Measurements from ENCODE around the gene CD4. TPM values are rescaled to one million over a fixed set of nuclear protein-coding genes. Genes with fewer than 3 reads are reported as not detected.

Gene CD4
- total and polyA plus RNA-seq, 7 experiments from 2014 or later = 164 to 576 (median 256) TPM

DNA sequence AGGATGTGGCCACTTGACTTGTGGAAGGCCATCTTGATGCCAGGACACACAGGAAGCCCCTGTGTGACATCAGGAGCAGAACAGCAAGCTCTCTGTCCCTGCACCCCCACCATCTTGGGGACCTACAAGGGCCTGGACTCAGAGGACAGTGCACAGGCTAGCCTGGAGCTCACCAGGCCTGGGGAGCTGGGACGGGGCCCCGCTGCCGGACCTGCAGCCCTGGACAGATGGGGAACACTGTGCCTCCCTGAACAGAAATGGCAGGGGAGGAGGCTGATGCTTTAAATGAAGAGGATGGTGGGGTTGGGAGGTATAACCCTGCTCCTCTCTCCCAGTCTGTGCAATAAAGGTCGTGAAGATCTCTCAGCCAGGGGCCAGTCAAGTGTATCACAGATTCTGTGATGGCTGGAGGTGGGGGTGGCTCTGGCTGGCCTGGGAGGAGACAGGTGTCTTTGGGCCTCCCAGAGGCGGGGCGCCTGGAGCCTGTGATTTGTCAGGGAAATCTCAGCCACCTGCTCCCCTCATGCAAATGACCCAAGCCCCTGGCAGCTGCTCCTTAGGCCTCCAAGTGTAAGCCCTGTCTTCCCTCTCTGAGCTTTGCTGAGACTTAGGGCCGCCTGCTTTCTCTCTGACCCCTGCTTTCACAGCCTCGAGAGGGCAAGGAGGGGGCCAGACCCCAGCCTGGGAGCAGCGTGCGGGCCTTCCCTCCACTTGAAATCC, 50.3 kb downstream of the CD4 start:
- no peak for DNase-seq

DNA sequence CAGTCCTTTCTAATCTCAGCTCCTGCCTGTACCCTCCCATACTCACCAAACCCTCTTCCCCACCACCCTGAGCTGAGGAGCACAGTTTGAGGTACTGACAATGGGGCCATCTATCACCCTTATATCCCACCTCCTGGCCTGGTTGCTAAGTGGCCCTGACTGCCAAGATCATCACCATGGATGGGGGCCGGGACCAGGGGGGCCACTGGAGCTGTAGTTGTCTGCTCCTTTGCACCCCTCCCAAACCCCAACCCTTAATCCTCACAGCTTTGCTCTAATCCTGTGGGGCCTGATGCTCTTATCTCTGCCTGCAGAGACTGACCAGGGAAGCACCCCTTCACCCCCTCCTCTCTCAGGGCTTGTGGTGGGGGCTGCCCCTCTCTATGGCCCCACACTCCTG, 51.0 kb downstream of the CD4 start:
- no peak overlapping the region for H3K27ac ChIP-seq (ENCODE audit: low read depth, low read length)
- H3K27me3 ChIP-seq (ENCODE audit: control insufficient read depth in 2 of 2, insufficient read depth in 2 of 2, low read length in 2 of 2) = no peaks in the 10 kb centered on the region
- Mint-ChIP-seq H3K4me3 (no peak overlapping the region), H3K4me1 (peaks cover 0 to 4% (median 0%) of the 10 kb centered on the region in 7 donors), H3K27me3 (no peaks in the 10 kb centered on the region), H3K9me3 (no peaks in the 10 kb centered on the region), H3K36me3 (peaks cover 0 to 10% (median 5%) of the 10 kb centered on the region in 5 donors), H3K27ac (no peak overlapping the region)
- no peak for DNase-seq
- peaks cover 0 to 6% (median 0%) of the 10 kb centered on the region in 3 experiments for H3K36me3 ChIP-seq (ENCODE audit: control insufficient read depth in 2 of 3, insufficient read depth in 3 of 3, low read length in 3 of 3)
- H3K4me3 ChIP-seq (ENCODE audit: low read length) = no peak overlapping the region
- ChIA-PET POLR2A (interaction anchor here (0.6 to 1.3 kb wide), 3 partner anchors 12 to 243 kb away, joined by 3 read pairs; partner anchors contain the start of genes P3H3 and SPSB2), CTCF (no interaction called here)
- H3K4me1 ChIP-seq (ENCODE audit: control insufficient read depth in 2 of 2, insufficient read depth in 2 of 2, low read length in 2 of 2) = peaks cover 0 to 4% of the 10 kb centered on the region in 2 donors
- intact Hi-C loops (cut with micrococcal nuclease) = no loop called here
- H3K9me3 ChIP-seq (ENCODE audit: control insufficient read depth in 2 of 3, low read length in 3 of 3) = no peaks in the 10 kb centered on the region
- no peak for ATAC-seq

More for the DNA sequence above, 50.3 kb downstream of the CD4 start:
- Histone ChIP-seq H3K36me3 (ENCODE audit: control insufficient read depth in 2 of 3, insufficient read depth in 3 of 3, low read length in 3 of 3) (peaks cover 0 to under 1% (median 0%) of the 10 kb centered on the region in 3 experiments), H3K4me3 (ENCODE audit: low read length) (no peak overlapping the region), H3K27ac (ENCODE audit: low read depth, low read length) (no peak overlapping the region), H3K4me1 (ENCODE audit: control insufficient read depth in 2 of 2, insufficient read depth in 2 of 2, low read length in 2 of 2) (peaks cover 0 to 4% of the 10 kb centered on the region in 2 donors), H3K9me3 (ENCODE audit: control insufficient read depth in 2 of 3, low read length in 3 of 3) (no peaks in the 10 kb centered on the region), H3K27me3 (ENCODE audit: control insufficient read depth in 2 of 2, insufficient read depth in 2 of 2, low read length in 2 of 2) (no peaks in the 10 kb centered on the region)
- Mint-ChIP-seq H3K27me3 (no peaks in the 10 kb centered on the region), H3K4me1 (peaks cover 0 to 4% (median 0%) of the 10 kb centered on the region in 7 donors), H3K4me3 (no peak overlapping the region), H3K36me3 (peaks cover 0 to 4% (median 0%) of the 10 kb centered on the region in 5 donors), H3K27ac (no peak overlapping the region), H3K9me3 (no peaks in the 10 kb centered on the region)
- POLR2A ChIA-PET = interaction anchor here (0.7 to 1.3 kb wide), 3 partner anchors 11 to 234 kb away, joined by 3 read pairs; partner anchors contain the start of genes P3H3 and SPSB2
- CTCF ChIA-PET = interaction anchor here (0.5 to 1.5 kb wide), 4 partner anchors 9 to 86 kb away, joined by 3 to 4 read pairs (median 3); partner anchors contain the start of gene MLF2
- ATAC-seq = no peak
- intact Hi-C loops (cut with micrococcal nuclease) = no loop called here

DNA sequence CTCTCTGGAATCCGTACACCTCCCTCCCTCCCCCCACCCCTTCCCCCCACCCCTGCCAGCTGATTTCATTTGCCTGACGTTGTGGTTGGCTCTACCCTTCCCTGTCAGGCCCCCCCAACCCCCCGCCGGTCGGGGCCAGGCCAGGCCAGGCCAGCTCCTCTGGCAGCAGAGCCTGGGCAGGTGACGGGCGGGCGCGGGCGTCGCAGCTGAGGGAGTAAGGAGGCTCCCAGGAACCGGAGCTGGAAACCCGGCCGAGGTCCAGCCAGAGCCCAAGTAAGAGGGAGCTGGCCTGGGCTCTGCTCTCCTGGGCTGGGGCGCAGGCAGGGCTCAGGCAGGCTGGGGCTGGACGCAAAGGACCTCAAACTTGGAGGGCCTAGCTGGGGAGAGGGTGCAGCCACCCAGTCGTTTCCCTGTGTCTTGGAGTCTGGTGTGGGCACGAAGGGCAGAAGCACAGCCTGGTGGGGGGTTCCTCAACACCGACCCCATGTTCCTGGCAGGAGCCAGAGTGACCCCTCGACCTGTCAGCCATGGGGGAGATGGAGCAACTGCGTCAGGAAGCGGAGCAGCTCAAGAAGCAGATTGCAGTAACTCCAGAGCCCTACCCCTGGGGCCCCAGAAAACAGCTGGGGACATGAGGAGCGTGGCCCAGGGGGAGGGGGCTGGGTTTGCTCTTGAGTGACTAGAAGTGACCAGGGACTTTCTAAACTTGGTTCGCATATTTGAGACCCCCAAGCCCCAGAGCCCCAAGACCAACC, 51.6 kb downstream of the CD4 start, which contains the start of gene GNB3:
Gene GNB3, plus strand, starts transcription at position 165 of the 755 bp plus-strand sequence. Its CDS starts 363 bp downstream, at position 528.
- ChIA-PET CTCF (no interaction called here), POLR2A (interaction anchor here (0.5 to 1.6 kb wide), 6 partner anchors 10 to 244 kb away, joined by 3 to 5 read pairs (median 3); partner anchors contain the start of genes CDCA3, MLF2 and SPSB2)
- H3K9me3 Mint-ChIP-seq = no peaks in the 10 kb centered on the region
- no peak within 1 kb of the TSS for H3K27ac Mint-ChIP-seq
- no peaks in the 10 kb centered on the region for H3K27me3 Mint-ChIP-seq
- no peak within 1 kb of the TSS for H3K4me3 Mint-ChIP-seq
- peaks cover 0 to 2% of the 10 kb centered on the region in 2 donors for H3K4me1 ChIP-seq (ENCODE audit: control insufficient read depth in 2 of 2, insufficient read depth in 2 of 2, low read length in 2 of 2)
- intact Hi-C loops (cut with micrococcal nuclease) = no loop called here
- H3K27ac ChIP-seq (ENCODE audit: low read depth, low read length) = no peak within 1 kb of the TSS
- H3K4me1 Mint-ChIP-seq = peaks cover 0 to 3% (median 0%) of the 10 kb centered on the region in 7 donors
- no peak for ATAC-seq
- H3K27me3 ChIP-seq (ENCODE audit: control insufficient read depth in 2 of 2, insufficient read depth in 2 of 2, low read length in 2 of 2) = no peaks in the 10 kb centered on the region
- H3K4me3 ChIP-seq (ENCODE audit: low read length) = no peak within 1 kb of the TSS
- H3K36me3 ChIP-seq (ENCODE audit: control insufficient read depth in 2 of 3, insufficient read depth in 3 of 3, low read length in 3 of 3) = peaks cover 0 to 6% (median 0%) of the 10 kb centered on the region in 3 experiments
- peaks cover 0 to 10% (median 5%) of the 10 kb centered on the region in 5 donors for H3K36me3 Mint-ChIP-seq
- H3K9me3 ChIP-seq (ENCODE audit: control insufficient read depth in 2 of 3, low read length in 3 of 3) = no peaks in the 10 kb centered on the region
- no peak for DNase-seq

DNA sequence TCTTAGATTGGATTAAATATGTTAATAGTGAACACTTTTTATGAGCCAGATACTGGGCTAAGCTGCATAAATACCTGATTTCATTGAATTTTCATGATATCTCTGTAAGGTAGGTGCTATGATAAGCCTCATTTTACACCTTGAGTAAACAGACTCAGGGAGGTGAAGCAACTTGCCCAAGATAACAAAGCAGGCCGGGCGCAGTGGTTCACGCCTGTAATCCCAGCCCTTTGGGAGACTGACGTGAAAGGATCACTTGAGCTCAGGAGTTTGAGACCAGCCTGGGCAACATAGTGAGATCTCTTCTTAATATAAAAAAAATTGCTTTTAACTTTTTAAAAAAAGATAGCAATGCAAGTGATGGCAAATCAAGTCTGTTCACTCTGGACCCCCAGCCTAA, 52.7 kb downstream of the CD4 start:
- Mint-ChIP-seq H3K27ac (peak overlapping the region in 1 of 9 donors; percentile 9), H3K4me1 (peaks cover 0 to 3% (median 0%) of the 10 kb centered on the region in 7 donors), H3K27me3 (no peaks in the 10 kb centered on the region), H3K36me3 (peaks cover 0 to 10% (median 5%) of the 10 kb centered on the region in 5 donors), H3K4me3 (no peak overlapping the region), H3K9me3 (no peaks in the 10 kb centered on the region)
- H3K27ac ChIP-seq (ENCODE audit: low read depth, low read length) = no peak overlapping the region
- H3K36me3 ChIP-seq (ENCODE audit: control insufficient read depth in 2 of 3, insufficient read depth in 3 of 3, low read length in 3 of 3) = peaks cover 0 to 6% (median 4%) of the 10 kb centered on the region in 3 experiments
- intact Hi-C loops (cut with micrococcal nuclease) = no loop called here
- H3K9me3 ChIP-seq (ENCODE audit: control insufficient read depth in 2 of 3, low read length in 3 of 3) = no peaks in the 10 kb centered on the region
- DNase-seq (no peak), ATAC-seq (no peak)
- H3K4me1 ChIP-seq (ENCODE audit: control insufficient read depth in 2 of 2, insufficient read depth in 2 of 2, low read length in 2 of 2) = no peaks in the 10 kb centered on the region
- CTCF ChIA-PET = no interaction called here
- no peaks in the 10 kb centered on the region for H3K27me3 ChIP-seq (ENCODE audit: control insufficient read depth in 2 of 2, insufficient read depth in 2 of 2, low read length in 2 of 2)
- POLR2A ChIA-PET = interaction anchor here (0.7 to 1.6 kb wide), 6 partner anchors 9 to 89 kb away, joined by 3 to 5 read pairs (median 4); partner anchors contain the start of genes CDCA3, MLF2 and TPI1
- no peak overlapping the region for H3K4me3 ChIP-seq (ENCODE audit: low read length)

DNA sequence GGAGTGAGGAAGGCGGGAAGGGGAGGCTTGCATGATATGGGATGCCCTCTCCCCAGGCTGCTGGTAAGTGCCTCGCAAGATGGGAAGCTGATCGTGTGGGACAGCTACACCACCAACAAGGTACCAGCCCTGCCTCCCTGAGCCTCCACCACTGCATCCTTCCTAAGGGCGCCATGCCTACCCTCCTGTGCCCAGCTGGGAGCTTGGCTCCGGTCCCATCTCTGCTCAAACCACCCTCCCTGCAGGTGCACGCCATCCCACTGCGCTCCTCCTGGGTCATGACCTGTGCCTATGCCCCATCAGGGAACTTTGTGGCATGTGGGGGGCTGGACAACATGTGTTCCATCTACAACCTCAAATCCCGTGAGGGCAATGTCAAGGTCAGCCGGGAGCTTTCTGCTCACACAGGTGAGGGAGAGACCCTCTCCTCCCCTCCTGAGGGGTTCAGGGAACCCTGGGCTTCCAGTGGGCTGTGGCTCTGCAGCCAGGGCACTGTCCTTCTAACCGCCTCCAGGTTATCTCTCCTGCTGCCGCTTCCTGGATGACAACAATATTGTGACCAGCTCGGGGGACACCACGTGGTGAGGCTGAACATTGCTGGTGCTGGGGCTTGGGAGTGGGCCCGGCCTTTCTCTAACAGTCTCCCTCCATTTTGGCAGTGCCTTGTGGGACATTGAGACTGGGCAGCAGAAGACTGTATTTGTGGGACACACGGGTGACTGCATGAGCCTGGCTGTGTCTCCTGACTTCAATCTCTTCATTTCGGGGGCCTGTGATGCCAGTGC, 54.0 kb downstream of the CD4 start:
- Mint-ChIP-seq H3K4me1 (peaks cover 0 to 3% (median 0%) of the 10 kb centered on the region in 7 donors), H3K9me3 (no peaks in the 10 kb centered on the region), H3K36me3 (peaks cover 0 to 11% (median 10%) of the 10 kb centered on the region in 5 donors), H3K27me3 (no peaks in the 10 kb centered on the region), H3K27ac (no peak overlapping the region), H3K4me3 (no peak overlapping the region)
- Histone ChIP-seq H3K36me3 (ENCODE audit: control insufficient read depth in 2 of 3, insufficient read depth in 3 of 3, low read length in 3 of 3) (peaks cover 0 to 6% (median 4%) of the 10 kb centered on the region in 3 experiments), H3K27ac (ENCODE audit: low read depth, low read length) (no peak overlapping the region), H3K9me3 (ENCODE audit: control insufficient read depth in 2 of 3, low read length in 3 of 3) (no peaks in the 10 kb centered on the region), H3K27me3 (ENCODE audit: control insufficient read depth in 2 of 2, insufficient read depth in 2 of 2, low read length in 2 of 2) (no peaks in the 10 kb centered on the region), H3K4me3 (ENCODE audit: low read length) (no peak overlapping the region), H3K4me1 (ENCODE audit: control insufficient read depth in 2 of 2, insufficient read depth in 2 of 2, low read length in 2 of 2) (no peaks in the 10 kb centered on the region)
- no peak for DNase-seq
- ATAC-seq = no peak
- ChIA-PET CTCF (interaction anchor here (1.0 to 1.7 kb wide), 2 partner anchors 9 to 22 kb away, joined by 3 to 8 read pairs; no protein-coding TSS in a partner anchor), POLR2A (interaction anchor here (0.6 to 1.6 kb wide), 2 partner anchors 8 to 91 kb away, joined by 3 to 4 read pairs; partner anchors contain the start of gene CDCA3)
- intact Hi-C loops (cut with micrococcal nuclease) = no loop called here

DNA sequence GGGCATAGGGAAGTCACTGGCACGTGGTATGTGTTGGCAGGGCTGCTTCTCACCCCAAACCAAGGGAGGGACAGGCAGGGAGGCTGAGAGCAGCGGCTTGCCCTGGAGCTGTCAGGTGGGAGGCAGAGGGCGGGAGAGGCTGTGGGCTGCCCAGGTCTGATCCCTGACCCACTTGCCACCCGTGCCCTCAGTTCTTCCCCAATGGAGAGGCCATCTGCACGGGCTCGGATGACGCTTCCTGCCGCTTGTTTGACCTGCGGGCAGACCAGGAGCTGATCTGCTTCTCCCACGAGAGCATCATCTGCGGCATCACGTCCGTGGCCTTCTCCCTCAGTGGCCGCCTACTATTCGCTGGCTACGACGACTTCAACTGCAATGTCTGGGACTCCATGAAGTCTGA, 56.1 kb downstream of the CD4 start:
- Histone ChIP-seq H3K27me3 (ENCODE audit: control insufficient read depth in 2 of 2, insufficient read depth in 2 of 2, low read length in 2 of 2) (no peaks in the 10 kb centered on the region), H3K36me3 (ENCODE audit: control insufficient read depth in 2 of 3, insufficient read depth in 3 of 3, low read length in 3 of 3) (peaks cover 0 to 6% (median 4%) of the 10 kb centered on the region in 3 experiments), H3K4me3 (ENCODE audit: low read length) (no peak overlapping the region), H3K27ac (ENCODE audit: low read depth, low read length) (no peak overlapping the region), H3K9me3 (ENCODE audit: control insufficient read depth in 2 of 3, low read length in 3 of 3) (no peaks in the 10 kb centered on the region), H3K4me1 (ENCODE audit: control insufficient read depth in 2 of 2, insufficient read depth in 2 of 2, low read length in 2 of 2) (no peaks in the 10 kb centered on the region)
- Mint-ChIP-seq H3K9me3 (no peaks in the 10 kb centered on the region), H3K27ac (no peak overlapping the region), H3K27me3 (no peaks in the 10 kb centered on the region), H3K36me3 (peaks cover 0 to 21% (median 10%) of the 10 kb centered on the region in 5 donors), H3K4me1 (peaks cover 0 to 18% (median 0%) of the 10 kb centered on the region in 7 donors), H3K4me3 (no peak overlapping the region)
- CTCF ChIA-PET = no interaction called here
- intact Hi-C loops (cut with micrococcal nuclease) = no loop called here
- DNase-seq (no peak), ATAC-seq (no peak)
- POLR2A ChIA-PET = interaction anchor here (0.7 to 1.2 kb wide), 2 partner anchors 29 to 93 kb away, joined by 3 read pairs; no protein-coding TSS in a partner anchor
